B cell (primary cell): ENCODE data around the gene DPP10. TPM values are rescaled to one million over a fixed set of nuclear protein-coding genes. Genes with fewer than 3 reads are reported as not detected.

ENCODE experiments used
- ATAC-seq: fragments of 200-7000 bp; cut with Tn5 transposase; one replicate; pipeline ENCODE4 v1.10.0; 2021; ENCODE audit warnings: low read depth, mild to moderate bottlenecking, moderate number of reproducible peaks, moderate library complexity
- CTCF ChIA-PET: fragments of 350-600 bp; sonication (Branson Sonifier 250); formaldehyde crosslinking; loops from one replicate; lab custom pipeline; 2021; ENCODE audit warnings: antibody characterized with exemption, inconsistent platforms; lab: Charles Lee
- POLR2A ChIA-PET: fragments of 350-600 bp; sonication (Branson Sonifier 250); formaldehyde crosslinking; loops from one replicate; lab custom pipeline; 2021; ENCODE audit warnings: antibody characterized with exemption; lab: Charles Lee
- DNase-seq: peaks from one replicate; pipeline ENCODE4 v3.0.0; 2013
- H2AFZ ChIP-seq: 2 replicates; pipeline ENCODE4 v1.6.1; 2012; ENCODE audit warnings: mild to moderate bottlenecking, low read depth, low read length; ENCODE audit not compliant: insufficient read depth, poor library complexity, severe bottlenecking
- H3K27ac ChIP-seq, 2 donors: 1 replicate in 1 of 2; 2 replicates in 1 of 2; pipeline ENCODE4 v1.5.1; 2012 to 2013; ENCODE audit warnings: low read length in 2 of 2, mild to moderate bottlenecking in 2 of 2, moderate library complexity in 1 of 2
- H3K27me3 ChIP-seq, 4 experiments: fragments of 200-600 bp in 1 of 4; sonication (generic) in 1 of 4; replicated peaks in 1 of 4; 1 replicate in 2 of 4; 2 replicates in 2 of 4; pipeline versions ENCODE4 v1.6.1 to v1.7.0; 2013 to 2016; ENCODE audit warnings: low read length in 3 of 4, mild to moderate bottlenecking in 2 of 4, mixed read lengths in 1 of 4, moderate library complexity in 1 of 4; ENCODE audit not compliant: insufficient read depth in 4 of 4, control insufficient read depth in 3 of 4; ENCODE audit errors: control extremely low read depth in 1 of 4
- H3K36me3 ChIP-seq, 2 experiments: replicated peaks in 1 of 2; 1 replicate in 1 of 2; 2 replicates in 1 of 2; pipeline versions ENCODE4 v1.6.1 to v1.7.1; 2013; ENCODE audit warnings: low read length in 1 of 2; ENCODE audit not compliant: insufficient read depth in 2 of 2, control insufficient read depth in 1 of 2; ENCODE audit errors: control extremely low read depth in 1 of 2, extremely low read depth in 1 of 2
- H3K4me1 ChIP-seq, 2 donors: fragments of 200-600 bp in 1 of 2; sonication (generic) in 1 of 2; 1 replicate in 1 of 2; 2 replicates in 1 of 2; pipeline versions ENCODE4 v1.5.1 to v1.6.1; 2013 to 2017; ENCODE audit warnings: low read length in 2 of 2; ENCODE audit not compliant: control insufficient read depth in 2 of 2, insufficient read depth in 2 of 2
- H3K4me2 ChIP-seq: replicated peaks from 2 replicates; pipeline ENCODE3; 2012; ENCODE audit warnings: mild to moderate bottlenecking, low read depth, low read length; ENCODE audit not compliant: poor library complexity, severe bottlenecking
- H3K4me3 ChIP-seq, 5 experiments: fragments of 200-600 bp in 1 of 5; sonication (generic) in 1 of 5; 1 replicate in 3 of 5; 2 replicates in 2 of 5; pipeline versions ENCODE4 v1.5.1 to v1.7.0; 2011 to 2016; ENCODE audit warnings: low read length in 4 of 5, mild to moderate bottlenecking in 4 of 5, low read depth in 2 of 5, control low read depth in 1 of 5, moderate library complexity in 1 of 5; ENCODE audit not compliant: insufficient read depth in 1 of 5; ENCODE audit errors: control extremely low read depth in 1 of 5, extremely low read depth in 1 of 5
- H3K79me2 ChIP-seq: fragments of 200-600 bp; sonication (generic); one replicate; pipeline ENCODE4 v1.6.0; 2016; ENCODE audit warnings: low read length; ENCODE audit not compliant: control insufficient read depth, insufficient read depth
- H3K9ac ChIP-seq: fragments of 200-600 bp; sonication (generic); 2 replicates; pipeline ENCODE4 v1.6.1; 2017; ENCODE audit warnings: mild to moderate bottlenecking, low read length, moderate library complexity
- H3K9me3 ChIP-seq, 3 donors: one replicate each; pipeline versions ENCODE4 v1.6.1 to v1.7.1; 2013; ENCODE audit warnings: low read length in 2 of 3; ENCODE audit not compliant: control insufficient read depth in 2 of 3, insufficient read depth in 1 of 3; ENCODE audit errors: control extremely low read depth in 1 of 3
- H4K20me1 ChIP-seq: 2 replicates; pipeline ENCODE4 v1.6.0; 2012; ENCODE audit warnings: mild to moderate bottlenecking, low read length; ENCODE audit not compliant: insufficient read depth, control insufficient read depth, poor library complexity, severe bottlenecking
- H3K27ac Mint-ChIP-seq: one replicate; pipeline ENCODE4 v1.8.0; 2021; ENCODE audit warnings: mixed read lengths
- H3K27me3 Mint-ChIP-seq: one replicate; pipeline ENCODE4 v1.8.0; 2021; ENCODE audit warnings: mixed read lengths
- H3K4me1 Mint-ChIP-seq: one replicate; pipeline ENCODE4 v1.8.0; 2021; ENCODE audit warnings: mixed read lengths
- H3K4me3 Mint-ChIP-seq: one replicate; pipeline ENCODE4 v1.8.0; 2021; ENCODE audit warnings: mixed read lengths
- H3K9me3 Mint-ChIP-seq: one replicate; pipeline ENCODE4 v1.8.0; 2022; ENCODE audit warnings: mixed read lengths; ENCODE audit not compliant: insufficient read depth
- EZH2 ChIP-seq: IDR thresholded peaks from 2 replicates; pipeline ENCODE4 v1.6.1; 2012; ENCODE audit warnings: borderline replicate concordance, low read depth, mild to moderate bottlenecking, moderate library complexity, low read length; ENCODE audit not compliant: insufficient read depth, poor library complexity, severe bottlenecking
- WGBS: methylation state at CpG from one replicate; pipeline ENCODE4 v1.1.5; 2013; ENCODE audit warnings: missing lambda C conversion rate; ENCODE audit not compliant: insufficient coverage; 5-methylcytosine and 5-hydroxymethylcytosine counted together
- intact Hi-C: fragments of 100-400 bp; cut with micrococcal nuclease; formaldehyde crosslinking; loops from one replicate; pipeline ENCODE4 v1.10.0; 2022
- polyA plus RNA-seq: library from polyadenylated mRNA; depleted of rRNA; stranded (reverse); fragments of >200 nt; gene quantifications from 2 replicates; pipeline ENCODE4 v1.2.3, GENCODE V29; 2012
- total RNA-seq, 2 donors: library from RNA; stranded (reverse); fragments of 120-200 nt in 1 of 2; gene quantifications; 1 replicate in 1 of 2; 2 replicates in 1 of 2; pipeline versions ENCODE4 v1.2.3 to v1.2.4, GENCODE V29; 2013 to 2022
- TF ChIP-seq, protein P1 (sequence below): fragments of 200-600 bp; IDR thresholded peaks from one replicate; pipeline ENCODE4 v1.8.0; 2022; ENCODE audit warnings: antibody characterized with exemption, mild to moderate bottlenecking

The DPP10 gene
- total and polyA plus RNA-seq, 2 donors (not counting 1 experiment from before 2014, with no cell fraction given), result not detected

DNA sequence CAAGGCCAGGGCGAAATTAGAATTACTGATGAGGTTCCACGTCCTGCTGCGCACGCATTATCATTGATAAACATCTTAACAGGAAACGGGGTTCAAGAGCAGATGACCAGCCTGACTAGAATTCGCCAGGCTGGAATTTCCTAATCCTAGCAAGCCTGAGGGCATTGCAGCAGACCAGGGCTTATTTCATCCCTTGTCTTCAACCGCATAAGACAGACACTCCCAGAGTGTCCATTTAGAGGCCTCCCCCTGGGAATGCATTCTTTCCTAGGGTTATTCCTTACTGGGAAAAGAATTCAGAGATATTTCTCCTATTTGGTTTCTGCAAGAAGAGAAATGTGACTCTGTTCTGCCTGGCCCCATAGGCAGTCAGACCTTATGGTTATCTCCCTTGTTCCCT is 486.8 kb downstream of the DPP10 start:
- Histone ChIP-seq H3K27ac (no peak overlapping the region), H3K4me3 (no peak overlapping the region), H3K9ac (no peak overlapping the region), H2AFZ (no peak overlapping the region), H3K4me1 (no peaks in the 10 kb centered on the region), H3K79me2 (no peaks in the 10 kb centered on the region), H4K20me1 (no peaks in the 10 kb centered on the region), H3K27me3 (no peaks in the 10 kb centered on the region), H3K9me3 (peaks cover 0 to 16% (median 0%) of the 10 kb centered on the region in 3 donors), H3K4me2 (no peak overlapping the region), H3K36me3 (no peaks in the 10 kb centered on the region)
- CTCF ChIA-PET, result no interaction called here
- POLR2A ChIA-PET, result no interaction called here
- Mint-ChIP-seq H3K9me3 (peaks cover 4% of the 10 kb centered on the region), H3K4me3 (no peak overlapping the region), H3K27me3 (no peaks in the 10 kb centered on the region), H3K4me1 (no peaks in the 10 kb centered on the region), H3K27ac (no peak overlapping the region)
- intact Hi-C loops, result no loop called here
- no peak for ATAC-seq
- DNase-seq, result no peak
- WGBS, result 92% methylated on average over 6 of the region's 7 CpGs
- TF ChIP-seq EZH2, result no peak
- TF ChIP-seq, protein P1, sequence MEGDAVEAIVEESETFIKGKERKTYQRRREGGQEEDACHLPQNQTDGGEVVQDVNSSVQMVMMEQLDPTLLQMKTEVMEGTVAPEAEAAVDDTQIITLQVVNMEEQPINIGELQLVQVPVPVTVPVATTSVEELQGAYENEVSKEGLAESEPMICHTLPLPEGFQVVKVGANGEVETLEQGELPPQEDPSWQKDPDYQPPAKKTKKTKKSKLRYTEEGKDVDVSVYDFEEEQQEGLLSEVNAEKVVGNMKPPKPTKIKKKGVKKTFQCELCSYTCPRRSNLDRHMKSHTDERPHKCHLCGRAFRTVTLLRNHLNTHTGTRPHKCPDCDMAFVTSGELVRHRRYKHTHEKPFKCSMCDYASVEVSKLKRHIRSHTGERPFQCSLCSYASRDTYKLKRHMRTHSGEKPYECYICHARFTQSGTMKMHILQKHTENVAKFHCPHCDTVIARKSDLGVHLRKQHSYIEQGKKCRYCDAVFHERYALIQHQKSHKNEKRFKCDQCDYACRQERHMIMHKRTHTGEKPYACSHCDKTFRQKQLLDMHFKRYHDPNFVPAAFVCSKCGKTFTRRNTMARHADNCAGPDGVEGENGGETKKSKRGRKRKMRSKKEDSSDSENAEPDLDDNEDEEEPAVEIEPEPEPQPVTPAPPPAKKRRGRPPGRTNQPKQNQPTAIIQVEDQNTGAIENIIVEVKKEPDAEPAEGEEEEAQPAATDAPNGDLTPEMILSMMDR, result no peak

DNA sequence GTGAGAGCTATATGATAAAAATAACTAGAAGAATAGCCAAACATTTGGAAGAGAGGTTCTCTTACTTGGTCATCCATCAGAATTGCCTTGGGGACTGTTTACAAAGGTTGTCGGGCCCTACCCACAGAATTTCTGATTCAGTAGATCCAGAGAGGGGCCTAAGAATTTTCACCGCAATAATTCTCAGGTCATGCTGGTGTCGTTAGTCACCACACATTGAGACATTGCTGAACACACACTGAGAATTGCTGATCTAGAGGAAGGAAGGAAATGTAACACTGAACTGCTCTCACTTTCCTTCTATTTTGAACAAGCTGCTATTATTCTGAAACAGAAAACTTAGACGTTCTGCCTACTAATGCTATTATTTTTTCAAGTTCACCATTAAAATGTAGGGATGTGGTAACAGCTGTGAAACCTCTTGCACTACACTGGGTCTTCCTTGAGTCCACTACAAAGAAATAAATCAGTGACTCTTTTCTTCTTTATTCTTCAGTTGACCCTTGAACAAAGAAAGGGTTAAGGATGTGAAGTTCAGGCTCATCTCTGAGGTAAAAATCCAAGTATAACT is 491.3 kb downstream of the DPP10 start:
- ChIA-PET POLR2A (no interaction called here), CTCF (no interaction called here)
- Histone ChIP-seq H2AFZ (no peak overlapping the region), H3K4me2 (no peak overlapping the region), H3K9ac (no peak overlapping the region), H3K27ac (no peak overlapping the region), H3K36me3 (no peaks in the 10 kb centered on the region), H4K20me1 (no peaks in the 10 kb centered on the region), H3K79me2 (no peaks in the 10 kb centered on the region), H3K4me1 (no peaks in the 10 kb centered on the region), H3K9me3 (peaks cover 0 to 10% (median 0%) of the 10 kb centered on the region in 3 donors), H3K27me3 (no peaks in the 10 kb centered on the region), H3K4me3 (no peak overlapping the region)
- Mint-ChIP-seq H3K27me3 (no peaks in the 10 kb centered on the region), H3K4me3 (no peak overlapping the region), H3K9me3 (peaks cover 4% of the 10 kb centered on the region), H3K4me1 (no peaks in the 10 kb centered on the region), H3K27ac (no peak overlapping the region)
- TF ChIP-seq EZH2, result no peak
- TF ChIP-seq, protein P1, result no peak
- DNase-seq (no peak), ATAC-seq (no peak)
- intact Hi-C loops, result no loop called here
- 88% methylated on average over 1 of the region's 4 CpGs for WGBS
